K562 (cell line): ENCODE results near the gene ERCC6. TPM values are rescaled to one million over a fixed set of nuclear protein-coding genes. Genes with fewer than 3 reads are reported as not detected.

Source experiments
- MYBL2 ChIP-seq, 2 experiments: fragments of 450-650 bp in 1 of 2; sonication (generic) in 1 of 2; formaldehyde crosslinking in 1 of 2; IDR thresholded peaks; 2 replicates each; pipeline versions ENCODE4 v1.6.1 to v1.8.1; 2017 to 2022; ENCODE audit warnings: borderline replicate concordance in 1 of 2, inconsistent platforms in 1 of 2, low read depth in 1 of 2, mild to moderate bottlenecking in 1 of 2, missing genetic modification reagents in 1 of 2, moderate library complexity in 1 of 2
- NUFIP1 ChIP-seq: fragments of 450-650 bp; IDR thresholded peaks from 2 replicates; pipeline ENCODE4 v1.6.1; 2018; ENCODE audit not compliant: partially characterized antibody
- SMARCE1 ChIP-seq: fragments of 450-650 bp; IDR thresholded peaks from 2 replicates; pipeline ENCODE4 v1.7.1; 2016; ENCODE audit warnings: mild to moderate bottlenecking
- ZBTB49 ChIP-seq: sonication (generic); formaldehyde crosslinking; IDR thresholded peaks from 2 replicates; pipeline ENCODE4 v1.8.0; 2022; ENCODE audit warnings: missing genetic modification reagents, mild to moderate bottlenecking, borderline replicate concordance
- ZNF395 ChIP-seq: fragments of 200-800 bp; sonication (Bioruptor generic); IDR thresholded peaks from 2 replicates; pipeline ENCODE4 v1.6.1; 2017; ENCODE audit warnings: missing genetic modification characterization, missing compliant biosample characterization
- polyA plus RNA-seq, 8 experiments: library from polyadenylated mRNA; depleted of rRNA in 4 of 8; stranded (reverse) in 5 of 8; unstranded in 3 of 8; fragments of >200 nt; fragmentation: Nextera tagmentation in 2 of 8; fragmentation: Illumina TruSeq in 1 of 8; extraction: Ambion mirVana in 2 of 8; extraction: Trizol in 1 of 8; gene quantifications; 2 replicates each; pipeline versions ENCODE4 v1.2.1 to v1.2.3, GENCODE V29; 2011 to 2014; ENCODE audit warnings: inconsistent platforms in 1 of 8, missing spikeins in 1 of 8
- total RNA-seq, 7 experiments: library from RNA; depleted of rRNA in 6 of 7; stranded (reverse); fragments of >200 nt in 6 of 7; fragmentation: Illumina TruSeq in 2 of 7; extraction: Trizol in 2 of 7; gene quantifications; 2 replicates each; pipeline versions ENCODE4 v1.2.1 to v1.2.3, GENCODE V29; 2011 to 2021; ENCODE audit warnings: low replicate concordance in 1 of 7
- TF ChIP-seq, protein P1 (sequence below), 2 experiments: fragments of 450-650 bp in 1 of 2; IDR thresholded peaks; 2 replicates each; pipeline ENCODE4 v1.6.1; 2011 to 2017; ENCODE audit warnings: low read depth in 2 of 2, antibody characterized with exemption in 1 of 2, borderline replicate concordance in 1 of 2, low read length in 1 of 2, mild to moderate bottlenecking in 1 of 2, mixed read lengths in 1 of 2; ENCODE audit not compliant: control insufficient read depth in 1 of 2
- TF ChIP-seq, protein P2 (sequence below): fragments of 250-450 bp; sonication (Bioruptor Pico); IDR thresholded peaks from 2 replicates; pipeline ENCODE4 v1.4.0; 2020; ENCODE audit warnings: mild to moderate bottlenecking, moderate library complexity

The ERCC6 gene
- total and polyA plus RNA-seq, 9 of the 15 experiments (the other 6 are each of a cell fraction or from before 2014, with no cell fraction given), result 7.8 to 17.7 (median 11.8) TPM

- no peak for TF ChIP-seq ZBTB49 (CRISPR knock-in tag)
- TF ChIP-seq, protein P1, sequence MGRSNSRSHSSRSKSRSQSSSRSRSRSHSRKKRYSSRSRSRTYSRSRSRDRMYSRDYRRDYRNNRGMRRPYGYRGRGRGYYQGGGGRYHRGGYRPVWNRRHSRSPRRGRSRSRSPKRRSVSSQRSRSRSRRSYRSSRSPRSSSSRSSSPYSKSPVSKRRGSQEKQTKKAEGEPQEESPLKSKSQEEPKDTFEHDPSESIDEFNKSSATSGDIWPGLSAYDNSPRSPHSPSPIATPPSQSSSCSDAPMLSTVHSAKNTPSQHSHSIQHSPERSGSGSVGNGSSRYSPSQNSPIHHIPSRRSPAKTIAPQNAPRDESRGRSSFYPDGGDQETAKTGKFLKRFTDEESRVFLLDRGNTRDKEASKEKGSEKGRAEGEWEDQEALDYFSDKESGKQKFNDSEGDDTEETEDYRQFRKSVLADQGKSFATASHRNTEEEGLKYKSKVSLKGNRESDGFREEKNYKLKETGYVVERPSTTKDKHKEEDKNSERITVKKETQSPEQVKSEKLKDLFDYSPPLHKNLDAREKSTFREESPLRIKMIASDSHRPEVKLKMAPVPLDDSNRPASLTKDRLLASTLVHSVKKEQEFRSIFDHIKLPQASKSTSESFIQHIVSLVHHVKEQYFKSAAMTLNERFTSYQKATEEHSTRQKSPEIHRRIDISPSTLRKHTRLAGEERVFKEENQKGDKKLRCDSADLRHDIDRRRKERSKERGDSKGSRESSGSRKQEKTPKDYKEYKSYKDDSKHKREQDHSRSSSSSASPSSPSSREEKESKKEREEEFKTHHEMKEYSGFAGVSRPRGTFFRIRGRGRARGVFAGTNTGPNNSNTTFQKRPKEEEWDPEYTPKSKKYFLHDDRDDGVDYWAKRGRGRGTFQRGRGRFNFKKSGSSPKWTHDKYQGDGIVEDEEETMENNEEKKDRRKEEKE (IDR thresholded peaks at IDR 0.05; ENCODE audit: borderline replicate concordance in 1 of 2, control insufficient read depth in 1 of 2, low read depth in 2 of 2, low read length in 1 of 2), result no peak
- TF ChIP-seq, protein P2, sequence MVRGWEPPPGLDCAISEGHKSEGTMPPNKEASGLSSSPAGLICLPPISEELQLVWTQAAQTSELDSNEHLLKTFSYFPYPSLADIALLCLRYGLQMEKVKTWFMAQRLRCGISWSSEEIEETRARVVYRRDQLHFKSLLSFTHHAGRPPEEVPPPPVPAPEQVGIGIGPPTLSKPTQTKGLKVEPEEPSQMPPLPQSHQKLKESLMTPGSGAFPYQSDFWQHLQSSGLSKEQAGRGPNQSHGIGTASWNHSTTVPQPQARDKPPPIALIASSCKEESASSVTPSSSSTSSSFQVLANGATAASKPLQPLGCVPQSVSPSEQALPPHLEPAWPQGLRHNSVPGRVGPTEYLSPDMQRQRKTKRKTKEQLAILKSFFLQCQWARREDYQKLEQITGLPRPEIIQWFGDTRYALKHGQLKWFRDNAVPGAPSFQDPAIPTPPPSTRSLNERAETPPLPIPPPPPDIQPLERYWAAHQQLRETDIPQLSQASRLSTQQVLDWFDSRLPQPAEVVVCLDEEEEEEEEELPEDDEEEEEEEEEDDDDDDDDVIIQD (CRISPR knock-in tag), result no peak; the same call in 1 of the 2 replicates
- no peak for TF ChIP-seq SMARCE1
- TF ChIP-seq NUFIP1, result no peak
- TF ChIP-seq ZNF395 (CRISPR knock-in tag), result peak; percentile 94
- no peak for TF ChIP-seq MYBL2 (IDR thresholded peaks at IDR 0.05; ENCODE audit: low read depth)
- TF ChIP-seq MYBL2 (CRISPR knock-in tag; IDR thresholded peaks at IDR 0.05; ENCODE audit: borderline replicate concordance), result no peak
These were observed 482 bp upstream of the ERCC6 start (continued) for GRCh38 chr10:49539320-49539885.
